H54 (cell line): ENCODE results near the gene POMZP3.
"Not testable (repeated sequence)": the region's sequence is repeated elsewhere in the genome, so short reads cannot be mapped to it uniquely, and the experiment has no call there.

Experiments used
- DNase-seq: peaks from one replicate; pipeline ENCODE4 v3.0.0; 2011; ENCODE audit warnings: low spot score, mixed read lengths; ENCODE audit not compliant: insufficient read length
- FAIRE-seq: peaks from 3 replicates; lab custom pipeline; 2011; peaks lifted over from hg19 to GRCh38; lab: Jason Lieb, UNC
- POLR2A ChIP-seq: IDR thresholded peaks from 2 replicates; pipeline ENCODE4 v1.6.1; 2011; ENCODE audit warnings: low read depth, mild to moderate bottlenecking, low read length

The POMZP3 gene

DNA sequence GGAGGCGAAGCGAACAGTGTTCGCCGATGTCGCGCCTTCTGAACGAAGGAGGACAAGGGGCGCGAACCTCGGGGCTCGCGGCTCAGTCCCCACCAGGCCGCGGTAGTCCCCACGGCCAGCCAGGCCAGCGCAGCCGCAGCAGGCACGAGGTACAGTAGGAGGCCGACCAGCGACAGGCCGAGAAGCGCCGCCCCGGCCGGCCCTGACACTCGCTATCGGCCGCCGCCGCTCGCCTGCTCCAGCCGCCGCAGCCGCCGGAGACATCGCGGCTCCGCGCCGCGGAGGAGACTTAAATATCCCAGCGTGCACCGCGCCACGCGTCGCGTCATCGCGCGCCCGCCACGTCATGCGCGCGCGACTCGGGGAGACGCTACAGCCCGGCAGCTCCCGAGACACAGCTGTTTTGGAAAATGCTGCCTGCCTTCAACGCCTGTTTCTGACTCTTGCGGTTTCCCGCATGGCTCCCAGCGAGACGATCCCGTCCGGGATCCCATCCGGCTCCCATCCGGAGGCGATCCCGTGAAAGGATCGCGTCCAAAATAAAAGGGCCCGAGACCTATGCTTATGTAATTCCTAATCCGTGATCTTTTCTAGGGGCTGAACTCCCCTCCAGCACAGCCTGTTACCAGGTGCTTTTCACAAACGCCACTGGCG lies at the start of gene POMZP3:
Gene POMZP3, minus strand, starts transcription at position 291 of the 654 bp plus-strand sequence. CDS start 1,215 bp downstream, outside the sequence.
- peak; percentile 38; the same call in 1 of the 2 replicates for TF ChIP-seq POLR2A
- DNase-seq, FAIRE-seq: not testable (repeated sequence)

DNA sequence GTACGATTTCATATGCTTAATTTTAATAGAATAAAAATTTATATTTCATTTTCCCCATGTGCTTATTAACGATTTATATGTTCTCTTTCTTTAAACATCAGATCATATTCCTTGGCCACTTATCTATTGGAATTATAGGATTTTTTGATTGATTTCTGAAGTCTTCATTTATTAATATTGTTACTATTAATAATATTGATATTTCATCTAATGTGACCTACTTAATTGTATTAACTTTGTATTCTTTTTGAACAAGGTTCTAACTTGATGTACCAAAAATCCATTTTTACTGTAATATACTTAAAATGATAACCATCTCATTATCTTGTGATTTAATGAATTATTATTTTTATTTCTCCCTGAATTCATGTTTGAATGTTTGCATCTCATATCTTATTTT lies 48.7 kb upstream of the POMZP3 start:
- FAIRE-seq, DNase-seq: not testable (repeated sequence)

DNA sequence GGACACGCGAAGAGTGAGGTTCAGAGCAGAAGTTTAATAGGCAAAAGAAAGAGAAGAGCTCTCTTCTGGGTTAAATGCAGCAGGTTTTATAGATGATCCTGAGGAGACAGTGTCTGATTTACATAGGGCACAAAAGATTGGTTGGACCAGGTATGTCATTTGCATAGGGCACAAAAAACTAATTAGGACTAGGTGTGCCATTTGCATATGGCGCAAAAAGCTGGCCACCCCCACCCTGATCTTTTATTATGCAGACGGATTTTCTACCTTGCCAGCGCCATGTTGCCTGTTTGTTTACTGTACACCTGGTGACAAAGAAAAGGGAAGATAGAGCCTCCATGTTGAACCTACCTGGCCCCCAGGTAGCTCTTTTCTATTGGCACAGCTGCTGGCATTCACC lies 46.3 kb upstream of the POMZP3 start:
- not testable (repeated sequence) for FAIRE-seq, DNase-seq

DNA sequence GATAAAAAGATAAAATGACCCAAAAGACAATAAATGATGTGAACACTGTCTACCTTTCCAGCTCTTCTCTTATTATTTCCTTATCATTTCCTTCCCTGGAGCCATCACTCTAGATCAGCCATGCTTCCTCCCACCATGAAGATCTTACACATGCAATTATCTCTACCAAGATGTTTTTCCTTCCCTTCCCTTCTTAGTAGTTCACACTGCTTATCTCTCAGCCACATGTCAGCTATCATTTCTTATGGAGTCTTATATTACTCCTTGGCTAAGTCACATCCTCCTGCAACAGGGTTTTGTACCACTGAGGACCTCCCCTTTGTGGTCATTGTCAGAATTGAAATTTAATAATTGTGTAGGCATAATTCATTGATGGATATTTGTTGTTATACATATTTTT lies 32.1 kb upstream of the POMZP3 start:
- DNase-seq, result not testable (repeated sequence)
- FAIRE-seq, result peak; percentile 91

DNA sequence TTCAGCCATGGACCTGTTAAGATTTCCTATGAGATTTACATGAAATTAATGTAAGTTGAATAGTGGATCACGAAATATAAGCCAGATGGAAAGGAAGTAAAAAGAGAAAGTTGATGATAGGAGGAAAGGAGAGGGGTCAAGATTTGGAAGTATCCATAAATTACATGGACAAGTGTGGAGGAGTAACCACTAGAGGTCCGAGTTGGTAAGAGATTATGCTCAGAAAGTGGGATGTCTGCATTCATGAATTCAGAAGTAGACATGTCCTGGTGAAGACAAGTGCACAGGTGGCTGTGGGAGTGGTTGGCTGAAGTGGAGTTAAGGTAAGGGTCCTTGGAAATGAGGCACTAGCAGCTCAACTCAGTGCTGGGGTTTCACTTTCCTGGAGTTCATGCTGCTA lies 29.3 kb upstream of the POMZP3 start:
- not testable (repeated sequence) for DNase-seq, FAIRE-seq

DNA sequence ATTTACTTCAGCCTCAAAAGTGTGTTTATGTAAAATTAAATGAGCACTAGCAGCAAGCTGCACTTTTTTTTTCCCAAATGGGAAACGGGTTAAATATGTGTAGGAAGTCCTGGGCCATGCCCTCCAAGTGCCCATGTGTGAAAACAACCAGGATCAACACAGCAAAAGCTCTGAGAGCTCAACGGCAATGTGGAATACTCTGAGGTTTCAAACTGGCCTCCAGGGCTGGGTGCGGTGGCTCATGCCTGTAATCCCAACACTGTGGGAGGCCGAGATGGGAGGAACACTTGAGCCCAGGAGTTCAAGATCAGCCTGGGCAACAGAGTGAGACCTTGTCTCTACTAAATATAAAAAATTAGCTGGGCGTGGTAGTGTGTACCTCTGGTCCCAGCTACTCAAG lies 15.5 kb upstream of the POMZP3 start:
- not testable (repeated sequence) for FAIRE-seq, DNase-seq

DNA sequence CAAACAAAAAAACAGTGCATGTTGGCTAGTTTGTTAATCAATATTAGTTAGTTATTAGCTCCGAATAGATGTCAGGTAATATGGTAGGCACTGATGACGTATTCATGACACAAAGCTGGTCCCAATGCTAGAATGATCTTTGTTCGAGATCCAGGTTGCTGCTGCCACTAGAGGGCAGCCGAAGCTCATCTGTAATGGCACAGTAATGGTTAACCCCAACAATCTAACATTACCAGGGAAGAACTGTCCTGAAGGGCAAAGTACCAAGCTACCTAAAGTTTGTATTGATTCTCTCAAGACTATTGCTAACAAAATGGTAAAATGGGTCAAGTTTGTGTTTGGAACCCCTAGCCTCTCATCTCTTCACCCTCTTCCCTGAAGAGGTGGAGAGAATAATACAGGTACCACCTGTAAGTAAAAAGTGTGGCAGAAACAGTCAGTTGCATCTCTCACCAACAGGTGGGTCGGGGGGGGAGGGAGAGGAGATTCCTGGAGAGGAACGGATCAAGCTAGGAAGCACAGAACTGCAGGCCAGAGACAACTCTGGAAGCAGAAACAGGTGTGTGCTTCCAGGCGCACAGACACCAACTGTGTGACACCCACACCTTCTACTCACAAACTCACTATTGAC lies 10.1 kb upstream of the POMZP3 start:
- not testable (repeated sequence) for DNase-seq, FAIRE-seq

DNA sequence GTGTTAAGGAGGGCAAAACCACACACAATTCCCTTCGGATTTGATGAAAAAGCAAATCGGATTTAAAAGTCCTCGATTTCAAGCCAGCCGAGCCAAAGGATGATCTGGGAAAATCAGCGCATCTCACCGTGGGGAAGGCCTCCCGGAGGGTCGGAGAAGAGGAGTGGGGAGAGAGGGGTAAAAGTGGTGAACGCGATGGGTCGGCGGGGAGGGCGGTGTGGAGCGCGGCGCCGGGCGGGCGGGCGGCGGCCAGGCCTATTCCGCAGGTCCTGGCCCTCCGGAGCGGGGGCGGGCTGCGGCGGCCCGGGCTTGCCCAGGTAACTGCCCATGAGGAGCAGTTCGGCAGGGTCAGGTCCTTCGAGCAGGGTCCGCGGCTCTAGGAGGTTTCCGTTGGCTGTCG lies 498 bp downstream of the POMZP3 start:
- not testable (repeated sequence) for DNase-seq, FAIRE-seq

DNA sequence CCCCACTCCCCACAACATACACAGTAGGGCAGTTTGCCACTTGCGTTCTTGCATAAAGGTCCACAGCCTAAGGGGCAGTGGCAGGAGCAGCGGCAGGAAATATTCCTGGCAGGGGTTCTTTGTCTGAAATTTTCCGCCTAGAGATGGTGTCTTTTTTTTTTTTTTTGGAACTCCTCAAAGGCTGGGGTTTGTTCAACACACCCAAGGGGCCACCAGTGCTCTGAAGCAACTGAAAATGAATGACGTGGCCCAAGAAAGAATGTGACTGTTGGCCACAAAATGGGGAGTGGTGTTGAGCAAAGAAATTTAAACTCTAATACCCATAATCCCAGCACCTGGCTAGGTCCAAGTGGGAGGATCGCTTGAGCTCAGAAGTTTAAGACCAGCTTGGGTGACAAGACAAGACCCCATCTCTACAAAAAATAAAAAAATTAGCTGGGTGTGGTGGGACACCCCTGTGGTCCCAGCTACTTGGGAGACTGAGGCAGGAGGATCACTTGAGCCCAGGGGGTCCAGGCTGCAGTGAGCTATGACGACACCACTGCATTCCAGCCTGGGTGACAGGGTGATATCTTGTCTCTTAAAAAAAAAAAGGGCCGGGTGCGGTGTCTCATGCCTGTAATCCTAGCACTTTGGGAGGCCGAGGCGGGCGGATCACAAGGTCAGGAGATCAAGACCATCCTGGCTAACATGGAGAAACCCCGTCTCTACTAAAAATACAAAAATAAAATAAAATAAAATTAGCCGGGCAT lies 7.5 kb downstream of the POMZP3 start:
- not testable (repeated sequence) for FAIRE-seq, DNase-seq

DNA sequence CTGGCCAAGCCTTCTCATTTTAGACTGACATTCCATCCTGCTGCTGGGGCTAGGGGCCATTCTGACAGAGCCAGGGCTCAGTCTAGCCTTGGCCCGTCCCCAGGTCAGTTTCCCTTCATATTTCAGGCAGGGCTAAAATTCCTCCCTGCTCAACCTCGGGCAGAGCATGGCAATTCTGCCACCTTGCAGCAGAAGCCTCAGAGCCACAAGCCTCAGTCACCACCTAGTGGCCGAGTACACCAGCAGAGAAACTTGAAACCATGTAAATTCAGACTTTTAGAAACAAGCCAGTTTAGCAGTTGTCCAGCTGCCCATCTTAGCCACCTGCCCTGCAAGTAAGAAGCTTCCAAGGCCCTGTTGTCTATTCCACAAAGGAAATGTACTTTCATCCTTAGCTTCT lies 13.3 kb downstream of the POMZP3 start:
- DNase-seq, FAIRE-seq: not testable (repeated sequence)

DNA sequence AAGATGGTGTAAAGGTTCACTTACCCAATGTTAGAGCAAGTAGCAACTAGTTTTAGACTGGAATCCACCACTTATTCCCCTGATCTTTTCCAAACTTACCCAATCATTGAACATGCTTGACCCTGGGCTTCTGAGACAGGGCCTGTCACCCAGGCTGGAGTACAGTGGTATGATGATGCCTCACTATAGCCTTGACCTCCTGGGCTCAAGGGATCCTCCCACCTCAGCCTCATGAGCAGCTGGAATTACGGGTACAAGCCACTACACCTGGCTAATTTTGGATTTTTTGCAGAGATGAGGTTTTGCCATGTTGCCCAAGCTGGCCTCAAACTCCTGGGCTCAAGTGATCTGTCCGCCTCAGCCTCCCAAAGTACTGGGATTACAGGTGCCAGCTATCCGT lies 14.8 kb downstream of the POMZP3 start:
- not testable (repeated sequence) for DNase-seq, FAIRE-seq

DNA sequence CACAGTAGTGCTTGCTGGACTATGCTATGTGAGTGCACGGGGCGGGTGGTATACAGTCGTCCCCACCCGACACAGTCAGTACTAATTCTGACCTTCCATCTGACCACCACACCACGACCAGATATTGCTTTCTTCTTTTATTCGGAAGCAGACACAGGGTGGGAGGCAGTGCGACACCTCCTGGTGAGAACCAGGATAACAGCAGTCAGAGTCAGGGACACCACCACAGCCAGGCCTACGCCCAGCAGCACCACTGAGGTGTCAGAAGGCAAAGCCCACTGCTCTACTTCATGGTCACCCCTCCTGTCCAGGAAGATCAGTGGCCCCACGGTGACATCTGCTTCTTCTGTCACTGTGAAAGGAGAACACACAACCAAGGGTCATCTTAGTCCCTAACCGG lies 17.2 kb downstream of the POMZP3 start:
- FAIRE-seq, DNase-seq: not testable (repeated sequence)

DNA sequence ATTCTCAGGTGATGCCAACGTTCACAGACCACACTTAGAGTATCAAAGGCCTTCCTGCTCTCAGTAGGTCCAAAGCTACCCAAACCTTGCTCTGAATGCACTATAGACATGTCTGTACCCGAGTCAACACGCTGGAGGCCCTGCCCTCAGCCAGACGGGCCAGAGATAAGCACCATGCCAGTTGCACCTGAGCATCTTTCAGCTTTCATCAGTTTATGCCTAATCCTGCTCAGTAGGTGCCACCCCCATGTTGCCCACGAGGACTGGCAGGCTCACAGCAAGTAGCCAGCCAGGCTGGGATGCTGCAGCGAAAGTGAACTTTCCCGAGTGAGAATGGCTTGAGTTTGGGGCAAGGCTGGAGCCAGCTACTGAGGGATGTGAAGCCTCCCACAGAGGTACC lies 18.6 kb downstream of the POMZP3 start:
- FAIRE-seq, result not testable (repeated sequence)

DNA sequence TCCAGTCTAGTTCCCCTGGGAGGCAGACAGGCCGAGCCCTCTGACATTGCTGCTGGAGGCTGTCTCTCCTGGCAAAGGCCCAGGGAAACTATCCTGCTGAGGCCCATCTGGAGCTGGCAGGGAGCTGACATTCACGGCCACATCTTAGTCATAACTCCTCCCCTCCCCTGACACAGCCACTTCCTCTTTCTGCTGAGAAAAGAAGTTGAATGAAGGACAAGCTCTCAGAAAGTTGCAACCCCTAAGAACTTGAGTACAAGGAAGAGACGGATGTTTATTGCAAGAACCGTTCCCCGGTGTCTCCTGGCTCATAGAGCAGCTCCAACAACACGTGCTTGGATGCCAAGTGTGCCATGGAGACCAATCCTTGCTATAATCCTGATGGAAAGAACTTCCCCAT lies 21.1 kb downstream of the POMZP3 start:
- peak; percentile 65 for FAIRE-seq
- not testable (repeated sequence) for DNase-seq

More for the DNA sequence above, 18.6 kb downstream of the POMZP3 start:
- DNase-seq, result not testable (repeated sequence)

DNA sequence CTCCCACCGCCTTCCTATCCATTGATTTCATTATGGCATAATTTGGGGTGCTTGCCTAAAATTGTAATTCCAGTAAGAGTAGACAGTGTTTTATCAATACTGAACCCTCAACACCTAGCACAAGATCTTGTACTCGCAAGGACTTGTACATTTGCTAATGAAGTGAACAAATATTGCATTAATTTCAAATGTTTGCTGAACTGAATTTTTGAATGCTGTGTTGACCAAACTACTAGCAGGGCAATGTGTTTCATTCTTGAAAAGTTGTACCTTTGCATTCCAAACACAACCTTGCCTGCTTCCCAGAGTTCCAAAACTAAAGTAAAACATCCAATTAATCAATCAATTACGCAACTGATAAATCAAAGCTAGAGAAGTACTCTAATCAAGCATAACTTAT lies 26.4 kb downstream of the POMZP3 start:
- not testable (repeated sequence) for FAIRE-seq, DNase-seq

DNA sequence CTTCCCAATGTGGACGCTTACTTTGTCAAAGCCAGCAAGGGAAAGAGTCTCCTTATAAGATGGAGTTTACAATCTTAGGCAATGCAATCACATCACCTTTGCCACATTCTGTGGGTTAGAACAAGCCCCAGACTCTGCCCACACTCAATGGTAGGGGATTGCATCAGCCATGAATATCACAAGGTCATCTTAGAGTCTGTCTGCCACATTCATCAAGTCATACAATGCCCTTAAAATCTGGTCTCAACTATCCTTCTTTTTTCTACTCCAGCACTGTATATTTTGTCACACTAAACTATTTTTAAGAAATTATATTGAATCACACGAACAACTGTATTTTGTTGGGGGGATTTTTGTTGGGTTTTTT lies 27.0 kb downstream of the POMZP3 start:
- not testable (repeated sequence) for DNase-seq, FAIRE-seq

DNA sequence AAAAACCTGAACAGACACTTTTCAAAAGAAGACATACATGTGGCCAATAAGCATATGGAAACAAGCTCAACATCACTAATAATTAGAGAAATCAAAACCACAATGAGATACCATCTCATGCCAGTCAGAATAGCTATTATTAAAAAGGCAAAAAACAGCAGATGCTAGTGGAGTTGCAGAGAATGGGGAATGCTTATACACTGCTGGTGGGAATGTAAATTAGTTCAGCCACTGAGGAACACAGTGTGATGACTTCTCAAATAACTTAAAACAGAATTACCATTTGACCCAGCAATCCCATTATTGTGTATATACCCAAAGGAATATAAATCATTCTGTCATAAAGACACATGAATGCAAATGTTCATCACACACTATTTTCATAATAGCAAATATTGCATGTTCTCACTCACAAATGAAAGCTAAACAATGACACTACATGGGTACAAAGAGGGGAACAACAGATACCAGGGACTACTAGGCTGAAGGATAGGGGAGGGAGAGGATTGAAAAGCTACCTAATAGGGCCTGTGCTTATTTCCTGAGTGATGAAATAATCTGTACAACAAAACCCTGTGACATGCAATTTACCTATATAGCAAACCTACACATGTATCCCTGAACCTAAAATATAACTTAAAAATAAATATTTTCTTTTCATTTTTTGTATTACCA lies 28.4 kb downstream of the POMZP3 start:
- FAIRE-seq, DNase-seq: not testable (repeated sequence)

DNA sequence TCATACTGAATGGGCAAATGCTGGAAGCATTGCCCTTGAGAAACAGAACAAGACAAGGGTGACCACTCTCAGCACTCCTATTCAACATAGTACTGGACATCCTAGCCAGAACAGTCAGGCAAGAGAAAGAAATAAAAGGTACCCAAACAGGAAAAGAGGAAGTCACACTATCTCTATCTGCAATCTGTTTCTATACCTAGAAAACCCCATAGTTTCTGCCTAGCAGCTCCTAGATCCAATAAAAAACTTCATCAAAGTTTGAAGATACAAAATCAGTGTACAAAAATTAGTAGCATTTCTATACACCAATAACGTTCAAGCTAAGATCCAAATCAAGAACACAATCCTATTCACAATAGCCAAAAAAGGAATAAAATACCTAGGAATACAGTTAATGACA lies 29.8 kb downstream of the POMZP3 start:
- FAIRE-seq, result not testable (repeated sequence)

DNA sequence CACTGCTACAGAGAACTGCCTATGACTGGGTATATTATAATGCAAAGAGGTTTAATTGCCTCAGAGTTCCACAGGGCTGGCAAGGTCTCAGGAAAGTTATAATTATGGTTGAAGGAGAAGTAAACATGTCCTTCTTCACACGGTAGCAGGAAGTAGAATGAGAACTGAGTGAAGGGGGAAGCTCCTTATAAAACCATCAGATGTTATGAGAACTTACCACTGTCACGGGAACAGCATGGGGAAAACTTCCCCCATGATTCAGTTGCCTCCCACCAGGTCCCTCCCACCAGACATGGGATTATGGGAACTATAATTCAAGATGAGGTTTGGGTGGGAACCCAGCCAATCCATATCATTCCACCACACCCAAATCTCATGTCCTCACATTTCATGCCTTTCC lies 34.4 kb downstream of the POMZP3 start:
- DNase-seq, FAIRE-seq: not testable (repeated sequence)

More for the DNA sequence above, 29.8 kb downstream of the POMZP3 start:
- DNase-seq, result not testable (repeated sequence)
